Neural cell (in vitro differentiated cells): ENCODE data around the gene IL17A. TPM values are rescaled to one million over a fixed set of nuclear protein-coding genes. Genes with fewer than 3 reads are reported as not detected.

Source experiments
- H2AFZ ChIP-seq: fragments of 200-600, 300-800 bp; sonication (generic), shearing (Covaris generic); 2 replicates; pipeline ENCODE4 v1.6.0; 2014; ENCODE audit warnings: low read depth, mild to moderate bottlenecking, antibody characterized with exemption, low read length, moderate library complexity
- H3F3A ChIP-seq: fragments of 200-600 bp; shearing (Covaris generic); 2 replicates; pipeline ENCODE4 v1.6.1; 2016; ENCODE audit warnings: mild to moderate bottlenecking, moderate library complexity, mixed read lengths, antibody characterized with exemption, low read length; ENCODE audit not compliant: insufficient read depth, poor library complexity, severe bottlenecking
- H3K27ac ChIP-seq: fragments of 200-600, 300-800 bp; sonication (generic), shearing (Covaris generic); 2 replicates; pipeline ENCODE4 v1.5.1; 2014; ENCODE audit warnings: mild to moderate bottlenecking, low read length, moderate library complexity
- H3K27me3 ChIP-seq: fragments of 300-800, 200-600 bp; sonication (generic), shearing (Covaris generic); 2 replicates; pipeline ENCODE4 v1.6.0; 2014; ENCODE audit warnings: mild to moderate bottlenecking, low read depth, low read length, moderate library complexity; ENCODE audit not compliant: insufficient read depth
- H3K36me3 ChIP-seq: fragments of 300-800, 200-600 bp; sonication (generic), shearing (Covaris generic); 2 replicates; pipeline ENCODE4 v1.5.1; 2014; ENCODE audit warnings: mild to moderate bottlenecking, antibody characterized with exemption, low read length, moderate library complexity; ENCODE audit not compliant: insufficient read depth
- H3K4me2 ChIP-seq: fragments of 300-800, 200-600 bp; sonication (generic), shearing (Covaris generic); 2 replicates; pipeline ENCODE4 v1.6.0; 2014; ENCODE audit warnings: mild to moderate bottlenecking, low read length
- H3K4me3 ChIP-seq: fragments of 300-800, 200-600 bp; sonication (generic), shearing (Covaris generic); 2 replicates; pipeline ENCODE4 v1.5.1; 2014; ENCODE audit warnings: mild to moderate bottlenecking, low read length, moderate library complexity
- H3K79me2 ChIP-seq: fragments of 200-600 bp; shearing (Covaris generic); replicated peaks from 2 replicates; pipeline ENCODE4 v1.6.0; 2014; ENCODE audit warnings: mild to moderate bottlenecking, low read length, moderate library complexity; ENCODE audit not compliant: insufficient read depth
- H3K9ac ChIP-seq: fragments of 300-800, 200-600 bp; sonication (generic), shearing (Covaris generic); 2 replicates; pipeline ENCODE4 v1.6.1; 2016; ENCODE audit warnings: mild to moderate bottlenecking, low read length, mixed read lengths
- H3K9me2 ChIP-seq: fragments of 200-600 bp; shearing (Covaris generic); 2 replicates; pipeline ENCODE4 v1.6.1; 2016; ENCODE audit warnings: mild to moderate bottlenecking, low read length, mixed read lengths; ENCODE audit not compliant: insufficient read depth
- H3K9me3 ChIP-seq: fragments of 200-600, 300-800 bp; sonication (generic), shearing (Covaris generic); 2 replicates; pipeline ENCODE4 v1.6.1; 2016; ENCODE audit warnings: mild to moderate bottlenecking, mixed run types, low read length, moderate library complexity, mixed read lengths
- H4K20me1 ChIP-seq: fragments of 200-600 bp; shearing (Covaris generic); 2 replicates; pipeline ENCODE4 v1.6.1; 2016; ENCODE audit warnings: mild to moderate bottlenecking, mixed run types; ENCODE audit not compliant: insufficient read depth
- CTCF ChIP-seq: fragments of 450-650 bp; IDR thresholded peaks from 2 replicates; pipeline ENCODE4 v1.5.1; 2014; ENCODE audit warnings: antibody characterized with exemption, mild to moderate bottlenecking, moderate library complexity; ENCODE audit not compliant: poor library complexity, severe bottlenecking
- EP300 ChIP-seq: fragments of 450-650 bp; conservative IDR thresholded peaks from 2 replicates; pipeline ENCODE4 v1.6.1; 2014; ENCODE audit warnings: antibody characterized with exemption, mild to moderate bottlenecking, moderate library complexity; ENCODE audit not compliant: poor library complexity, severe bottlenecking
- EZH2 ChIP-seq: fragments of 200-600, 300-800 bp; shearing (Covaris generic), sonication (generic); IDR thresholded peaks from 2 replicates; pipeline ENCODE4 v1.6.1; 2014; ENCODE audit warnings: antibody characterized with exemption, low read length, borderline replicate concordance, mild to moderate bottlenecking; ENCODE audit not compliant: insufficient read depth, poor library complexity, severe bottlenecking
- MXI1 ChIP-seq: fragments of 450-650 bp; conservative IDR thresholded peaks from 2 replicates; pipeline ENCODE4 v1.6.1; 2014; ENCODE audit warnings: antibody characterized with exemption, mild to moderate bottlenecking; ENCODE audit not compliant: poor library complexity, severe bottlenecking
- POLR2AphosphoS5 ChIP-seq: IDR thresholded peaks from 2 replicates; pipeline ENCODE4 v1.6.1; 2012
- RAD21 ChIP-seq: fragments of 450-650 bp; conservative IDR thresholded peaks from 2 replicates; pipeline ENCODE4 v1.6.1; 2014; ENCODE audit warnings: antibody characterized with exemption, mild to moderate bottlenecking, moderate library complexity
- REST ChIP-seq: IDR thresholded peaks from 2 replicates; pipeline ENCODE4 v1.6.1; 2012; ENCODE audit warnings: borderline replicate concordance
- SMC3 ChIP-seq: fragments of 450-650 bp; conservative IDR thresholded peaks from 2 replicates; pipeline ENCODE4 v1.6.1; 2014; ENCODE audit warnings: antibody characterized with exemption, mild to moderate bottlenecking, moderate library complexity; ENCODE audit not compliant: poor library complexity
- TAF1 ChIP-seq: IDR thresholded peaks from 2 replicates; pipeline ENCODE4 v1.6.1; 2012; ENCODE audit warnings: low read depth
- polyA plus RNA-seq: library from polyadenylated mRNA; depleted of rRNA; stranded (reverse); fragments of >200 nt; gene quantifications from 2 replicates; pipeline ENCODE4 v1.2.3, GENCODE V29; 2014

IL17A gene
- polyA plus RNA-seq, 1 donor from 2014 or later = not detected

GRCh38 chr6:52186480-52186879, 305 bp downstream of the IL17A start:
- no peak overlapping the region for H3K9ac ChIP-seq
- no peak overlapping the region for H3K4me2 ChIP-seq
- H3K4me3 ChIP-seq = no peak overlapping the region
- no peaks in the 10 kb centered on the region for H3F3A ChIP-seq
- H3K36me3 ChIP-seq = no peaks in the 10 kb centered on the region
- H4K20me1 ChIP-seq = no peaks in the 10 kb centered on the region
- H3K79me2 ChIP-seq = no peaks in the 10 kb centered on the region
- no peaks in the 10 kb centered on the region for H3K9me3 ChIP-seq
- H2AFZ ChIP-seq = no peak overlapping the region
- no peaks in the 10 kb centered on the region for H3K9me2 ChIP-seq
- TF ChIP-seq REST (no peak), TAF1 (no peak), CTCF (no peak), RAD21 (no peak), MXI1 (no peak), EZH2 (no peak), EP300 (no peak), SMC3 (no peak), POLR2AphosphoS5 (no peak)
- H3K27ac ChIP-seq = no peak overlapping the region
- no peaks in the 10 kb centered on the region for H3K27me3 ChIP-seq

- H3F3A ChIP-seq = no peaks in the 10 kb centered on the region
- no peaks in the 10 kb centered on the region for H3K79me2 ChIP-seq
- no peak overlapping the region for H2AFZ ChIP-seq
- H3K9ac ChIP-seq = no peak overlapping the region
- H3K4me2 ChIP-seq = no peak overlapping the region
- no peaks in the 10 kb centered on the region for H3K9me3 ChIP-seq
- H3K4me3 ChIP-seq = no peak overlapping the region
- no peaks in the 10 kb centered on the region for H4K20me1 ChIP-seq
- TF ChIP-seq TAF1 (no peak), REST (no peak), POLR2AphosphoS5 (no peak), RAD21 (no peak), EZH2 (no peak), EP300 (no peak), MXI1 (no peak), SMC3 (no peak), CTCF (no peak)
- no peaks in the 10 kb centered on the region for H3K9me2 ChIP-seq
- H3K27me3 ChIP-seq = no peaks in the 10 kb centered on the region
- no peak overlapping the region for H3K27ac ChIP-seq
- no peaks in the 10 kb centered on the region for H3K36me3 ChIP-seq
Observed at GRCh38 chr6:52187098-52187497, 923 bp downstream of the IL17A start.
